Stimulated activated CD8-positive, alpha-beta memory T cell treated with anti-CD3 and anti-CD28 coated beads, Interleukin-7, amount 100 ng/mL, for 48 hours (primary cell): ENCODE data around the gene LGI2.

Experiments used
- DNase-seq, 2 donors: peaks; one replicate each; pipeline ENCODE4 v3.0.0-alpha.2; 2020; ENCODE audit warnings: low read depth in 1 of 2; ENCODE audit errors: extremely low read depth in 1 of 2

The LGI2 gene

GRCh38 chr4:24968278-24968677 is 62.5 kb downstream of the LGI2 start:
- DNase-seq, result no peak

GRCh38 chr4:24967346-24967745 is 63.4 kb downstream of the LGI2 start:
- no peak for DNase-seq

- no peak for DNase-seq
These were observed 64.7 kb downstream of the LGI2 start for GRCh38 chr4:24966076-24966475.

- no peak for DNase-seq
These were observed 65.1 kb downstream of the LGI2 start for GRCh38 chr4:24965627-24966026.

GRCh38 chr4:24963277-24963676 is 67.5 kb downstream of the LGI2 start:
- no peak for DNase-seq

- DNase-seq, result no peak
These were observed 72.9 kb downstream of the LGI2 start for GRCh38 chr4:24957886-24958285.

GRCh38 chr4:24956763-24957162 is 74.0 kb downstream of the LGI2 start:
- DNase-seq, result no peak

- no peak for DNase-seq
These were observed 74.7 kb downstream of the LGI2 start for GRCh38 chr4:24956091-24956490.

- DNase-seq, result no peak
These were observed 78.1 kb downstream of the LGI2 start for GRCh38 chr4:24952667-24953066.

GRCh38 chr4:24949970-24950369 is 80.8 kb downstream of the LGI2 start:
- DNase-seq, result no peak
